ENCODE measurements around the gene SMIM30.

GRCh38 chr7:113161050-113161449, 42.7 kb upstream of the SMIM30 start:
- TF ChIP-seq POLR2AphosphoS5 (IDR thresholded peaks at IDR 0.05), result no peak
- TF ChIP-seq CTCF (IDR thresholded peaks at IDR 0.05; ENCODE audit: poor library complexity, severe bottlenecking), result no peak

Data from neural cell (in vitro differentiated cells).